T follicular helper cell (primary cell): ENCODE measurements around the gene SHOC1.
"Not testable (repeated sequence)": the region's sequence is repeated elsewhere in the genome, so short reads cannot be mapped to it uniquely, and the experiment has no call there.

Experiments
- DNase-seq: peaks from one replicate; pipeline ENCODE4 v3.0.0-alpha.2; 2020; ENCODE audit warnings: low read depth

The SHOC1 gene

DNA sequence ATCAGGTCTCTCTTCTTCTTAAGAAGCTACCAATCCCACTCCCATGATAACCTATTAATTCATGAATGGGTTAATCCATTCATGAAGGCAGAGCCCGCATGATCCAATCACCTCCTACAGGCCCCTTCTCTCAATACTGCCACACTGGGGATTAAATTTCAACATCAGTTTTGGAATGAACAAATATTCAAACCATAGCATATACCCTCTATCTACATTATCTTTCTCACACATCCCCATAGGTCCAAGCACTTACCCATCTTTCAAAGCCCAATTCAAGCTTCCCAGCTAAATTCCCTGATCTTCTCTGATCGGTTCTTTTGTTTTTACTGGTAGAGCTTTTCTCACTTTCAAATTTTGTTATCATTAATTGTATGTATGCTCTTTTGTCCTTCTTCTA is 10.5 kb upstream of the SHOC1 start:
- DNase-seq: no peak

DNA sequence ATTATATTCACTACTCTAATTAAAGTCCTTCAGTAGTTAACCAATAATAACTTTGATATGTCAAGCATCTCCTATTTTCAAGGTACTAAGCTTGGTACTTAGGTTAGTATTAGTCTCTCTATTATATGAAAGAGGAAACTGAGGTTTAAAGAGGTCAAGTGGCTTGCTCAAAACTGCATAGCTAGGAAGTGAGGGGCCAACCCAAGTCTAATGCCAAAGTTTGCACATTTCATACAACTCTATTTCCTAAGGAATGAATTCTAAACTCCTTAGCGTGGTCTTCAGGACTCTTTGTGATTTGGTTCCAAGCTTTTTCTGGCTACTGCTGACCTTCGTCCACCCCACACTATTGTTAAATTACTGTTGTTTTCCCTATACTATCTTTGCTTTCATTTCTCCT is 9.9 kb upstream of the SHOC1 start:
- no peak for DNase-seq

- no peak for DNase-seq
Measured at GRCh38 chr9:111803924-111804323, 9.2 kb upstream of the SHOC1 start.

DNA sequence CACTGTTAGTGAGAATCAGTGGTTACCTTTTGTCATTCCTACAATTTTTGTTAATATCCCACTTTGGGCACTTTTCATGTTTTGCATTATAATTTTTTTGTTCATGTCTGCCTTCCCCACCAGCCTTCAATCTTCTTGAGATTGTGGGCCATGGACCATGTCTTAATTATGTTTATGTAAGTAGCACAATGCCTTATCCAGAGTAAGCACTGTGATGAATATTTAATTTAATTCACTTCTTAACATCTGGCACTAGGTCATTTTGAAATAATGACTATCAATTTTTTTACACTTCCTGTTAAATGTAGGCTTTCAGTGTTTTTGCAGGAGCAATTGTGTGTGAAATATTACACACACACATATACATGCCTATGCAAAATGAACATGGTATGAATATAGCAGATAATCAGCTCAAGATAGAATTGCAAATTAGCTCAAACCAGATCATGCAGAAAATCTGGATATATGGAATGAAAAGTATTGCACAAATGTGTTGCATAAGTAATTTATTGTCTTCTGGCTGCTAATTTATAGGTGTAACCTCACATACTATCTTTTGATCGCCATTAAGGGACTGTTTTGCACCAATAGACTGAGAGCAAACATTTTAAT is 5.3 kb upstream of the SHOC1 start:
- no peak for DNase-seq

GRCh38 chr9:111799506-111799905 is 4.8 kb upstream of the SHOC1 start:
- DNase-seq: no peak

GRCh38 chr9:111798786-111799185 is 4.0 kb upstream of the SHOC1 start:
- DNase-seq: no peak

DNA sequence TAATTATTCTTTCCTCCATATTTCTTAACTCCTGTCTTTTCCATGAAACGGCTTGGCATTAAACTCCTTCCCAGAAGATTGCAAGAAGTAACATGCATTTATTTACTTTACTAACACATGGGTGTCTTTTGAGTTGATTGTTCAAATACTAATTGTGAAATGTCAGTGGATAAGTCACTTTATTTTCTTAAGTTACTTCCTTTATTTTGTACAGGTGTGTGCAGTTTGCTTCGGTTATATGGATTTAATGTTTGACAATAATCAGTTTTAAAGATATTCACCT is 761 bp upstream of the SHOC1 start:
- DNase-seq: no peak

DNA sequence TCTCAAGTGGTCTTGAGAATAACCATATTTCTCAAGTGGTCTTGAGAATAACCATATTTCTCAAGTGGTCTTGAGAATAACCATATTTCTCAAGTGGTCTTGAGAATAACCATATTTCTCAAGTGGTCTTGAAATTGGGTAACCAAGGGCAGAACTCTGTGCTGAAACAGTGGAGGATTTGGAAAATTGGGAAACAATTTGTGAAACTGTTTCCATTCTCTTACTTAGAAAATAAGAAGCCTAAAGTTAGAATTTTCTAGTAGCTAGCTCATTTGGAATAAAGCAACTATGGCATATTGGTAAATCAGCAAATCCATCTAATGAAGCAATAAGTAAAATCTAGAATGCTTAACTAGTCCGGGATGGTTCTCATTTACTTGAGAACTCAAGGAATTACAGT is 2.9 kb downstream of the SHOC1 start:
- not testable (repeated sequence) for DNase-seq

DNA sequence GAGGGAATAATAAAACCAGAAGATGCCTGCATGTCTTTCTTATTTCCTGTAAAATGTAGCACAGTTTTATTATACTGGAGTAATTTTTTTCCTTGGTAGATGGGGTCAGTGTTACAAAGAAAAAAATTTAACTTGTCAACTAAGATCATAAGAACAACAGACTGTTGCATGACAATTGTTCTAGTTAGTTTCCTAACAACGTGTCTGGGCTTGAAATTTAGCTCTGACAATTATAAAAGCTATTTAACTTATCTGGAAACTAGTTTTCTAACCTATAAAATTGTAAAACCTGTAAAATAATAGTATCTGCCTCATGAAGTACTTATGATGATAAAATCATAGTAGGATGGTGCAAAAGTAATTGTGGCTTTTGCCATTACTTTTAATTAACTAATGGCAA is 4.9 kb downstream of the SHOC1 start:
- DNase-seq: no peak

GRCh38 chr9:111783857-111784256 is 10.9 kb downstream of the SHOC1 start:
- DNase-seq: no peak

GRCh38 chr9:111783424-111783823 is 11.3 kb downstream of the SHOC1 start:
- DNase-seq: no peak

DNA sequence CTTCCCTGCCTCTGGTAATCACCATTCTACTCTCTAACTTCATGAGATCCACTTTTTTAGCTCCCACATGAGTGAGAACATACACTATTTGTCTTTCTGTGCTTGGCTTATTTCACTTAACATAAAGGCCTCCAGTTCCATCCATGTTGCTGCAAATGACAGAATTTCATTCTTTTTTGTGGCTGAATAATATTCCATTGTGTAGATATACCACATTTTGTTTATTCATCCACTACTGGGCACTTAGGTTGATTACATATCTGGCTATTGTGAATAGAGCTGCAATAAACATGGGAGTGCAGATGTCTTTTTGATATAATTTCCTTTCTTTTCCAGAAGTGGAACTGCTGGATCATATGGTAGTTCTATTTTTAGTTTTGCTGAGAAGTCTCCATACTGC is 28.7 kb downstream of the SHOC1 start:
- DNase-seq: no peak

- DNase-seq: no peak
Measured at GRCh38 chr9:111762556-111762955, 32.2 kb downstream of the SHOC1 start.

GRCh38 chr9:111759762-111760639 is 34.7 kb downstream of the SHOC1 start:
- DNase-seq: peak; percentile 31

- DNase-seq: no peak
Measured at GRCh38 chr9:111754800-111755199, 39.9 kb downstream of the SHOC1 start.

DNA sequence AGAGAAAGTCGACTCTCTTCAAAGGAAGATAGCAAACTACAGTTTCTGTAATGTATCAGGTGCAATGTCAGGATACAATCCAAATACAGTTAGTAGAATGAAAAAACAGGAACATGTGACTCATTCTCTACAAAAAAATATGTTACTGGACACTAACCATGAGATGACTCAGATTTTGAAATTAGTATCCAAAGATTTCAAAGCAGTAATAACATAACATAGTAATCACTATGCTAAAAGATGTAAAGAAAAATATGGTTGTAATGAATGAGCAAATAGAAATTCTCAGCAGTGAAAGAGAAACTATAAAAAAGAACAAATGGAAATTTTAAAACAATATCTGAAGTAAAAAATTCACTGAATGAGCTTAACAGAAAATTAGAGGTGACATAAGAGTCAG is 42.3 kb downstream of the SHOC1 start:
- no peak for DNase-seq
